ENCODE measurements around the gene ITGB7. TPM values are rescaled to one million over a fixed set of nuclear protein-coding genes. Genes with fewer than 3 reads are reported as not detected.

ITGB7 gene
- total and polyA plus RNA-seq, 9 of the 15 experiments (the other 6 are each of a cell fraction or from before 2014, with no cell fraction given): 0.06 to 2.0 (median 0.67) TPM

DNA sequence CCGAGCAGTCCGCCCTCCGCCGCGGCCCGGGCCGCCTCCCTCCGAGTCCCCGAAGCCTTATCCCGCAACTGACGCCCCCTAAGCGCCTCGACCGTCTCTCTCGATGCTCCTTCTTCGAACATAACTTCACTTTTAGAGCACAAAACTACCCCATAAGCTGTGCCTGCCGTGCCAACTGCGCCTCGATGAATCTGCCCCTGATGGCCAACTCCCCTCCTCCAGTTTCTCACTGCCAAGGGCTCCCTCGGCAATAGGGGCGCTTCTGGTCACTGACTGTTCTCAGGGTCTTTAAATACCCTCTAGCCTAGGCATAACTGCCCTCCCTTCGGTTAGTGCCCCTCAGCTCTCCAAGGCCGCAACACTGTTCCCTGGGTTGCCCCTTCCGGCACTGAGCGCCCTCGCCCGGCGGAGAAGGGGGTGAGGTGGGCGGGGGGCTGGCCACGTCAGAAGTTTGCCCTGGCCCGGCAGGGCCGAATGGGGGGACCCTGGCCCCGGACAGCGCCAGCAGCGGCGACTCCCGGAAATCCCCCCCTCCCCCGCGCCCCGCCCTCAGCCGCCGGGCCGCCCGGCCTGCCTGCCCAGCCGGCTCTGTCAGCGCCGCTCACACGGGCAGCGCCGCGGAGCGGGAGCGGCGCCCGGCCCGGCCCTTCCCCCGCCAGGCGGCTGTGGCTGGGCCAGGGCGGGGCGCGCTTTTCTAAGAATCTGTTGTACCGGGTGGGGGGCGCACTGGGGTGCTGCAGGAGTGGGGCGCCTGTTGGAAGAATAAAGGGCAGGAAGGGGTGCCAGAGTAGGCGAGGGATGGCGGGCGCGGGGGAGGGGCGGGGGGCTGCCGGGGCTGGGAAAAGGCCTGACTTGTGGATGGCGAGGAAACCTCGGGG, 14.4 kb upstream of the ITGB7 start (continued):
- TF ChIP-seq, protein P1, sequence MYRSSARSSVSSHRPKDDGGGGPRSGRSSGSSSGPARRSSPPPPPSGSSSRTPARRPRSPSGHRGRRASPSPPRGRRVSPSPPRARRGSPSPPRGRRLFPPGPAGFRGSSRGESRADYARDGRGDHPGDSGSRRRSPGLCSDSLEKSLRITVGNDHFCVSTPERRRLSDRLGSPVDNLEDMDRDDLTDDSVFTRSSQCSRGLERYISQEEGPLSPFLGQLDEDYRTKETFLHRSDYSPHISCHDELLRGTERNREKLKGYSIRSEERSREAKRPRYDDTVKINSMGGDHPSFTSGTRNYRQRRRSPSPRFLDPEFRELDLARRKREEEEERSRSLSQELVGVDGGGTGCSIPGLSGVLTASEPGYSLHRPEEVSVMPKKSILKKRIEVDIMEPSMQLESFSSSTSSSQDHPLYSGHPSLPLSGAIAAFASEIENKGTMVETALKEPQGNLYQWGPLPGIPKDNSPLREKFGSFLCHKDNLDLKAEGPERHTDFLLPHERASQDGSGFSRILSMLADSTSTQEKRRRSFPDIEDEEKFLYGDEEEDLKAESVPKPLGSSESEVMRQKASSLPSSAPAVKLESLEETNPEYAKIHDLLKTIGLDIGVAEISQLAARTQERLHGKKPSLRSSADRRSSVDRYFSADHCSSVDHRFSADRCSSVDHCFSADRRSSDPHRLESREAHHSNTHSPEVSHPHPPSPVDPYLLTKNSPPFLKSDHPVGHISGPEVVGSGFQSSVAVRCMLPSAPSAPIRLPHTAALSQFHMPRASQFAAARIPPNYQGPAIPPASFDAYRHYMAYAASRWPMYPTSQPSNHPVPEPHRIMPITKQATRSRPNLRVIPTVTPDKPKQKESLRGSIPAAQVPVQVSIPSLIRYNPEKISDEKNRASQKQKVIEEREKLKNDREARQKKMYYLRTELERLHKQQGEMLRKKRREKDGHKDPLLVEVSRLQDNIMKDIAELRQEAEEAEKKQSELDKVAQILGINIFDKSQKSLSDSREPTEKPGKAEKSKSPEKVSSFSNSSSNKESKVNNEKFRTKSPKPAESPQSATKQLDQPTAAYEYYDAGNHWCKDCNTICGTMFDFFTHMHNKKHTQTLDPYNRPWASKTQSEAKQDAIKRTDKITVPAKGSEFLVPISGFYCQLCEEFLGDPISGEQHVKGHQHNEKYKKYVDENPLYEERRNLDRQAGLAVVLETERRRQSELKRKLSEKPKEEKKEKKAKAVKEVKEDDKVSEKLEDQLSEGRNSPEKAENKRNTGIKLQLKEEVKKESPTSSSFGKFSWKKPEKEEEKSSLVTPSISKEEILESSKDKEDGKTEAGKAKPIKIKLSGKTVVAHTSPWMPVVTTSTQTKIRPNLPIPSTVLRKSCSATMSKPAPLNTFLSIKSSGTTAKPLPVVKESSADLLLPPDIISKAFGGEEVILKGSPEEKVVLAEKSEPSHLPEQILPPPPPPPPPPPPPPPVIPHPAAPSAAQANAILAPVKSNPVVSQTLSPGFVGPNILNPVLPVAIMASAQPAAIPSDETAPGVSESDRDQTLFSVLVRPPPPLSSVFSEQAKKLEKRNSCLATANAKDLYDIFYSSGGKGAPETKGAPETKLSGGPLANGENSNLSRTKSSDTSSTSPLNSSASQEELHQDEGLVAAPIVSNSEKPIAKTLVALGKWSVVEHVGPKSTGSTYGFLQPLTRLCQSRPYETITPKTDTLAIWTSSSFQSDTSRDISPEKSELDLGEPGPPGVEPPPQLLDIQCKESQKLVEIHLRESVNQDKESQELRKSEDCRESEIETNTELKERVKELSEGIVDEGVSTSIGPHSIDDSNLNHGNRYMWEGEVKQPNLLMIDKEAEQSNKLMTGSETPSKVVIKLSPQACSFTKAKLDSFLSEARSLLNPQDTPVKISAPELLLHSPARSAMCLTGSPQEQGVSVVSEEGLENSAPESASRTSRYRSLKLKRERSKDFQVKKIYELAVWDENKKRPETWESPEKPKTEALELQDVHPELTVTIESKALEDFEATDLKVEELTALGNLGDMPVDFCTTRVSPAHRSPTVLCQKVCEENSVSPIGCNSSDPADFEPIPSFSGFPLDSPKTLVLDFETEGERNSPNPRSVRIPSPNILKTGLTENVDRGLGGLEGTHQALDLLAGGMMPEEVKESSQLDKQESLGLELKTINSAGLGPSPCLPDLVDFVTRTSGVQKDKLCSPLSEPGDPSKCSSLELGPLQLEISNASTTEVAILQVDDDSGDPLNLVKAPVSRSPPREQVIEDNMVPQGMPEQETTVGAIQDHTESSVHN (IDR thresholded peaks at IDR 0.05; ENCODE audit: borderline replicate concordance in 1 of 2, low read depth in 1 of 2): no peak
- TF ChIP-seq, protein P2, sequence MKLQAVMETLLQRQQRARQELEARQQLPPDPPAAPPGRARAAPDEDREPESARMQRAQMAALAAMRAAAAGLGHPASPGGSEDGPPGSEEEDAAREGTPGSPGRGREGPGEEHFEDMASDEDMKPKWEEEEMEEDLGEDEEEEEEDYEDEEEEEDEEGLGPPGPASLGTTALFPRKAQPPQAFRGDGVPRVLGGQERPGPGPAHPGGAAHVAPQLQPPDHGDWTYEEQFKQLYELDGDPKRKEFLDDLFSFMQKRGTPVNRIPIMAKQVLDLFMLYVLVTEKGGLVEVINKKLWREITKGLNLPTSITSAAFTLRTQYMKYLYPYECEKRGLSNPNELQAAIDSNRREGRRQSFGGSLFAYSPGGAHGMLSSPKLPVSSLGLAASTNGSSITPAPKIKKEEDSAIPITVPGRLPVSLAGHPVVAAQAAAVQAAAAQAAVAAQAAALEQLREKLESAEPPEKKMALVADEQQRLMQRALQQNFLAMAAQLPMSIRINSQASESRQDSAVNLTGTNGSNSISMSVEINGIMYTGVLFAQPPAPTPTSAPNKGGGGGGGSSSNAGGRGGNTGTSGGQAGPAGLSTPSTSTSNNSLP (IDR thresholded peaks at IDR 0.05; ENCODE audit: borderline replicate concordance, low read depth, low read length): no peak
- TF ChIP-seq XRCC5 (IDR thresholded peaks at IDR 0.05; ENCODE audit: low read depth, low read length) (no peak), XRCC3 (IDR thresholded peaks at IDR 0.05) (no peak), KLF13 (tag; IDR thresholded peaks at IDR 0.05; ENCODE audit: borderline replicate concordance, low read depth) (peak; percentile 57; the same call in 1 of the 2 replicates), OTX1 (CRISPR knock-in tag; IDR thresholded peaks at IDR 0.05) (peak; percentile 57; the same call in 1 of the 2 replicates), DIDO1 (tag; IDR thresholded peaks at IDR 0.05; ENCODE audit: low read depth) (no peak), ZNF778 (CRISPR knock-in tag; IDR thresholded peaks at IDR 0.05) (no peak), TCF3 (CRISPR knock-in tag; IDR thresholded peaks at IDR 0.05) (no peak), TCF7L2 (IDR thresholded peaks at IDR 0.05; ENCODE audit: low read depth, low read length) (no peak), NR2F6 (CRISPR knock-in tag; IDR thresholded peaks at IDR 0.05) (no peak)
- TF ChIP-seq, protein P3, sequence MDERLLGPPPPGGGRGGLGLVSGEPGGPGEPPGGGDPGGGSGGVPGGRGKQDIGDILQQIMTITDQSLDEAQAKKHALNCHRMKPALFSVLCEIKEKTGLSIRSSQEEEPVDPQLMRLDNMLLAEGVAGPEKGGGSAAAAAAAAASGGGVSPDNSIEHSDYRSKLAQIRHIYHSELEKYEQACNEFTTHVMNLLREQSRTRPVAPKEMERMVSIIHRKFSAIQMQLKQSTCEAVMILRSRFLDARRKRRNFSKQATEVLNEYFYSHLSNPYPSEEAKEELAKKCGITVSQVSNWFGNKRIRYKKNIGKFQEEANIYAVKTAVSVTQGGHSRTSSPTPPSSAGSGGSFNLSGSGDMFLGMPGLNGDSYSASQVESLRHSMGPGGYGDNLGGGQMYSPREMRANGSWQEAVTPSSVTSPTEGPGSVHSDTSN (CRISPR knock-in tag; IDR thresholded peaks at IDR 0.05; ENCODE audit: low read depth): no peak
- TF ChIP-seq, protein P3 (tag; conservative IDR thresholded peaks at IDR 0.05; ENCODE audit: low read depth): no peak
